Loucy (cell line): ENCODE data around the gene HOXC5.

Source experiments
- EZH2phosphoT487 ChIP-seq: fragments of 200-600 bp; IDR thresholded peaks from 2 replicates; pipeline ENCODE4 v1.6.1; 2018; ENCODE audit warnings: antibody characterized with exemption, mild to moderate bottlenecking, moderate library complexity, borderline replicate concordance
- TF ChIP-seq, protein P1 (sequence below): fragments of 200-600 bp; sonication (generic); conservative IDR thresholded peaks from 2 replicates; pipeline ENCODE4 v1.5.1; 2014; ENCODE audit warnings: mild to moderate bottlenecking, antibody characterized with exemption, low read length

DNA sequence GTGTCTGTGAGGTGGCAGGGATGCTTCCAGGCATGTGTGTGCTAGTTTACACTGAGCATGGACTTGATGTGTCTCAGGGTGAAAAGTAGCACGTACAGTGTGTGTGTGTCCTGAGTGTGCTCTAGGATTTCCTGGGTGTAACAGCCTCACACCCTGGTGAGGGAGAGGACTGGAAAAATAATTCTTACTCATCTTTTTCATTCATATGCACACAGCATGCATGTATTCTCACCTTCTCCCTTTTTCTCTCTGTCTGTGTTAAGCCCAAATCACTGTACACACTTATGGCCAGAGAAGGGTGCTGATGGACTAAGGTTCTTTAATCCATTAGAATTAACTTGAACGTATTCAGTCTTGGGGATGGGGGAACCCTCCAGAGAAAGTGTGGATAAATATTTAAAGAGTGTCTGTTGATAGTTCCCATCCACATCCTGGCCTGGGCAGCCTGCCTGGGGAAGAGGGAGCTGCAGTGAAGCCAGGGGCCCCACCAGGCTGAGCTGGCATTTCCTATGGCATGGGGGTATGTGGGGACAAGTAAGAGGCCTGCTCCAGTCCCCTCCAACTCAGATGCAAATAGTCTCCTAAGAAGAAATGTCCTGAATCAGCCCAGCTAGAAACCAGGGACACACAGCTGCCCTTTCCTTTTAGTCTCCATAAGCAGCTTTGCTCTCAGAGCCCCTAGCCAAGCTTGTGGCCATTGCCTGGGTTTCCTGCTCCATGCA, 25.2 kb upstream of the HOXC5 start:
- TF ChIP-seq, protein P1, sequence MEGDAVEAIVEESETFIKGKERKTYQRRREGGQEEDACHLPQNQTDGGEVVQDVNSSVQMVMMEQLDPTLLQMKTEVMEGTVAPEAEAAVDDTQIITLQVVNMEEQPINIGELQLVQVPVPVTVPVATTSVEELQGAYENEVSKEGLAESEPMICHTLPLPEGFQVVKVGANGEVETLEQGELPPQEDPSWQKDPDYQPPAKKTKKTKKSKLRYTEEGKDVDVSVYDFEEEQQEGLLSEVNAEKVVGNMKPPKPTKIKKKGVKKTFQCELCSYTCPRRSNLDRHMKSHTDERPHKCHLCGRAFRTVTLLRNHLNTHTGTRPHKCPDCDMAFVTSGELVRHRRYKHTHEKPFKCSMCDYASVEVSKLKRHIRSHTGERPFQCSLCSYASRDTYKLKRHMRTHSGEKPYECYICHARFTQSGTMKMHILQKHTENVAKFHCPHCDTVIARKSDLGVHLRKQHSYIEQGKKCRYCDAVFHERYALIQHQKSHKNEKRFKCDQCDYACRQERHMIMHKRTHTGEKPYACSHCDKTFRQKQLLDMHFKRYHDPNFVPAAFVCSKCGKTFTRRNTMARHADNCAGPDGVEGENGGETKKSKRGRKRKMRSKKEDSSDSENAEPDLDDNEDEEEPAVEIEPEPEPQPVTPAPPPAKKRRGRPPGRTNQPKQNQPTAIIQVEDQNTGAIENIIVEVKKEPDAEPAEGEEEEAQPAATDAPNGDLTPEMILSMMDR = no peak
- TF ChIP-seq EZH2phosphoT487 = no peak
